Measurements from ENCODE around the gene ARL5C. TPM values are rescaled to one million over a fixed set of nuclear protein-coding genes. Genes with fewer than 3 reads are reported as not detected.
A peak's percentile ranks its signal among the peaks of the same experiment; 100 is the strongest.

ARL5C gene
- polyA plus RNA-seq, 1 donor (not counting 4 experiments of a cell fraction or from before 2014, with no cell fraction given): not detected

GRCh38 chr17:39181303-39181702 is 15.3 kb upstream of the ARL5C start:
- H3K27ac ChIP-seq (ENCODE audit: control insufficient read depth, insufficient read depth, low read length): no peak overlapping the region
- H3K9ac ChIP-seq (ENCODE audit: control insufficient read depth, extremely low read depth, insufficient read depth, low read length): no peak overlapping the region
- no peak overlapping the region for H2AFZ ChIP-seq (ENCODE audit: control insufficient read depth, low read length)
- DNase-seq (ENCODE audit: low read depth, low spot score) (no peak), FAIRE-seq (no peak)
- no peak overlapping the region for H3K4me2 ChIP-seq (ENCODE audit: control insufficient read depth, extremely low read depth, insufficient read depth, low read depth, low read length)
- peaks cover 7% of the 10 kb centered on the region for H3K4me1 ChIP-seq (ENCODE audit: control insufficient read depth, extremely low read depth, insufficient read depth, low read length)
- H3K4me3 ChIP-seq (ENCODE audit: control insufficient read depth in 2 of 3, extremely low read depth in 1 of 3, insufficient read depth in 2 of 3, low read depth in 1 of 3, low read length in 3 of 3): no peak overlapping the region
- no peaks in the 10 kb centered on the region for H3K79me2 ChIP-seq (ENCODE audit: control insufficient read depth, insufficient read depth, low read length)
- H4K20me1 ChIP-seq (ENCODE audit: control insufficient read depth, extremely low read depth, insufficient read depth, low read length): peaks cover under 1% of the 10 kb centered on the region
- H3K9me1 ChIP-seq (ENCODE audit: control insufficient read depth, extremely low read depth, insufficient read depth, low read length): no peaks in the 10 kb centered on the region
- TF ChIP-seq EZH2 (IDR thresholded peaks at IDR 0.05; ENCODE audit: low read length) (no peak), CTCF (optimal IDR thresholded peaks at IDR 0.05 in 1 of 3, IDR thresholded peaks at IDR 0.05 in 1 of 3, conservative IDR thresholded peaks at IDR 0.05 in 1 of 3; ENCODE audit: extremely low read depth in 1 of 3, insufficient read depth in 2 of 3, low read length in 3 of 3) (no peak)
- dilution Hi-C loops (cut with MboI; ENCODE audit: extremely low pct_ligation_motif_present, low sequenced_read_pairs): no loop called here
- peaks cover 26 to 30% of the 10 kb centered on the region in 2 experiments for H3K36me3 ChIP-seq (ENCODE audit: control insufficient read depth in 2 of 2, extremely low read depth in 1 of 2, insufficient read depth in 2 of 2, low read length in 2 of 2)
- no peaks in the 10 kb centered on the region for H3K9me3 ChIP-seq (ENCODE audit: control insufficient read depth, low read depth, low read length)
- no peaks in the 10 kb centered on the region for H3K27me3 ChIP-seq (ENCODE audit: control insufficient read depth, extremely low read depth, insufficient read depth, low read length)

GRCh38 chr17:39178536-39178935 is 12.6 kb upstream of the ARL5C start:
- H3K4me3 ChIP-seq (ENCODE audit: control insufficient read depth in 2 of 3, extremely low read depth in 1 of 3, insufficient read depth in 2 of 3, low read depth in 1 of 3, low read length in 3 of 3): no peak overlapping the region
- DNase-seq (ENCODE audit: low read depth, low spot score) (no peak), FAIRE-seq (peak; percentile 20)
- H3K36me3 ChIP-seq (ENCODE audit: control insufficient read depth in 2 of 2, extremely low read depth in 1 of 2, insufficient read depth in 2 of 2, low read length in 2 of 2): peaks cover 24 to 25% of the 10 kb centered on the region in 2 experiments
- H3K27ac ChIP-seq (ENCODE audit: control insufficient read depth, insufficient read depth, low read length): peak overlapping the region; percentile 26
- H3K27me3 ChIP-seq (ENCODE audit: control insufficient read depth, extremely low read depth, insufficient read depth, low read length): no peaks in the 10 kb centered on the region
- no peak overlapping the region for H3K4me2 ChIP-seq (ENCODE audit: control insufficient read depth, extremely low read depth, insufficient read depth, low read depth, low read length)
- no peak overlapping the region for H2AFZ ChIP-seq (ENCODE audit: control insufficient read depth, low read length)
- H3K9ac ChIP-seq (ENCODE audit: control insufficient read depth, extremely low read depth, insufficient read depth, low read length): no peak overlapping the region
- no peaks in the 10 kb centered on the region for H3K9me3 ChIP-seq (ENCODE audit: control insufficient read depth, low read depth, low read length)
- TF ChIP-seq EZH2 (IDR thresholded peaks at IDR 0.05; ENCODE audit: low read length): no peak
- no peak for TF ChIP-seq CTCF (optimal IDR thresholded peaks at IDR 0.05 in 1 of 3, IDR thresholded peaks at IDR 0.05 in 1 of 3, conservative IDR thresholded peaks at IDR 0.05 in 1 of 3; ENCODE audit: extremely low read depth in 1 of 3, insufficient read depth in 2 of 3, low read length in 3 of 3)
- no peaks in the 10 kb centered on the region for H3K79me2 ChIP-seq (ENCODE audit: control insufficient read depth, insufficient read depth, low read length)
- no peaks in the 10 kb centered on the region for H3K9me1 ChIP-seq (ENCODE audit: control insufficient read depth, extremely low read depth, insufficient read depth, low read length)
- H4K20me1 ChIP-seq (ENCODE audit: control insufficient read depth, extremely low read depth, insufficient read depth, low read length): peaks cover 3% of the 10 kb centered on the region
- dilution Hi-C loops (cut with MboI; ENCODE audit: extremely low pct_ligation_motif_present, low sequenced_read_pairs): no loop called here
- H3K4me1 ChIP-seq (ENCODE audit: control insufficient read depth, extremely low read depth, insufficient read depth, low read length): peaks cover 7% of the 10 kb centered on the region
